ENCODE measurements around the gene TAF4. TPM values are rescaled to one million over a fixed set of nuclear protein-coding genes. Genes with fewer than 3 reads are reported as not detected.

The TAF4 gene
- total and polyA plus RNA-seq, 2 donors from 2014 or later: 3.7 to 18.4 TPM

DNA sequence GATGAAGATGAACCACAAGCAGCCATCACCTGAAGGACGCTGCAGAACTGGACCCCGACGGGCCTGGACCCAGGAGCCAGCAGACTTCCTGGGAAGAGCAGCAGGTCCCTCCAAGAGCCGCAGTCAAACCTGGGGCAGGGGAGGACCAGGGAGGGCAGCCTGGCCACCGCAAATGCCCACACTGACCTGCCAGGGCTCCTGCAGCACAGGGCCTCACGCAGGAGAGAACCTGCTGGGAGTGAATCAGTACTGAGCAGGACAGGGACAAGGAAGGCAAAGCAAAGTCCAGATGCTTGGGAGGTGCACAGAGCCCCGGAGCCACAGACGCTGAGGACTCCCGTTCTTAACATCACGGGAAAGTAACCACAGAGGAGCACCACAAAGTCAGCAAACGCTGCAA is 75.2 kb downstream of the TAF4 start:
- Histone ChIP-seq H3K27ac (ENCODE audit: low read depth in 2 of 2, low read length in 2 of 2) (no peak overlapping the region), H3K4me3 (ENCODE audit: low read length in 3 of 3) (no peak overlapping the region), H3K9me3 (ENCODE audit: control insufficient read depth in 2 of 3, insufficient read depth in 1 of 3, low read length in 3 of 3) (peaks cover 2 to 8% (median 3%) of the 10 kb centered on the region in 3 donors), H3K9ac (ENCODE audit: low read length in 3 of 3) (no peak overlapping the region), H3K36me3 (ENCODE audit: control insufficient read depth in 2 of 3, insufficient read depth in 3 of 3, low read length in 3 of 3) (peaks cover 2 to 53% (median 37%) of the 10 kb centered on the region in 3 donors), H3K27me3 (ENCODE audit: control insufficient read depth, insufficient read depth, low read length) (no peaks in the 10 kb centered on the region), H3K4me1 (ENCODE audit: control insufficient read depth in 2 of 3, insufficient read depth in 2 of 3, low read depth in 1 of 3, low read length in 3 of 3) (no peaks in the 10 kb centered on the region)
- no peak for TF ChIP-seq CTCF (IDR thresholded peaks at IDR 0.05; ENCODE audit: borderline replicate concordance, extremely low read depth, insufficient read depth)
- intact Hi-C loops (cut with DNase I): no loop called here
- no peak for FAIRE-seq
- DNase-seq: peak in 1 of 5 donors; percentile 56

GRCh38 chr20:61989741-61990140 is 75.9 kb downstream of the TAF4 start:
- H3K27me3 ChIP-seq (ENCODE audit: control insufficient read depth, insufficient read depth, low read length): no peaks in the 10 kb centered on the region
- TF ChIP-seq CTCF (IDR thresholded peaks at IDR 0.05; ENCODE audit: borderline replicate concordance, extremely low read depth, insufficient read depth): no peak
- intact Hi-C loops (cut with DNase I): no loop called here
- no peak for FAIRE-seq
- H3K9ac ChIP-seq (ENCODE audit: low read length in 3 of 3): no peak overlapping the region
- H3K9me3 ChIP-seq (ENCODE audit: control insufficient read depth in 2 of 3, insufficient read depth in 1 of 3, low read length in 3 of 3): peaks cover 2 to 8% (median 3%) of the 10 kb centered on the region in 3 donors
- no peak overlapping the region for H3K27ac ChIP-seq (ENCODE audit: low read depth in 2 of 2, low read length in 2 of 2)
- H3K36me3 ChIP-seq (ENCODE audit: control insufficient read depth in 2 of 3, insufficient read depth in 3 of 3, low read length in 3 of 3): peaks cover 2 to 52% (median 32%) of the 10 kb centered on the region in 3 donors
- H3K4me3 ChIP-seq (ENCODE audit: low read length in 3 of 3): no peak overlapping the region
- peak in 1 of 5 donors; percentile 25 for DNase-seq
- no peaks in the 10 kb centered on the region for H3K4me1 ChIP-seq (ENCODE audit: control insufficient read depth in 2 of 3, insufficient read depth in 2 of 3, low read depth in 1 of 3, low read length in 3 of 3)

DNA sequence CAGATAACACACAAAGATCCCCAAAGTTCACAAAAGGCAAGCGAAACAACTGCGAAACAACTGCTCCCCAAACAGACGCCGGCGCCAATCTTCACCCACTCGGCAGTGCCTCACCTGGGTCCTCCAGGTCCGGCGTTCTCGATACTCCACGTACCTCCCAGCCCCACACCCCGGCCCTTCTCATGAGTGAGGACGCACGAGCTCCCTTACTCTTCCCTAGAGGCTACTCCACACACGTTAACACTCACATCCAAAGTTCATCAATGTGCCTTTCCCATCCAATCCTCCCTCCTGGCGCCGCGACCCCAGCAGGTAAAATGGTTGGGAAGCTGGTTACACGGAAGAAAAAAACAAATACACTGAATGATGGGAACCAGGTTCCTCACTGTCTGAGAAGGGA is 77.0 kb downstream of the TAF4 start:
- FAIRE-seq (no peak), DNase-seq (no peak)
- Histone ChIP-seq H3K9me3 (ENCODE audit: control insufficient read depth in 2 of 3, insufficient read depth in 1 of 3, low read length in 3 of 3) (peaks cover 2 to 8% (median 3%) of the 10 kb centered on the region in 3 donors), H3K27ac (ENCODE audit: low read depth in 2 of 2, low read length in 2 of 2) (no peak overlapping the region), H3K27me3 (ENCODE audit: control insufficient read depth, insufficient read depth, low read length) (no peaks in the 10 kb centered on the region), H3K4me1 (ENCODE audit: control insufficient read depth in 2 of 3, insufficient read depth in 2 of 3, low read depth in 1 of 3, low read length in 3 of 3) (no peaks in the 10 kb centered on the region), H3K36me3 (ENCODE audit: control insufficient read depth in 2 of 3, insufficient read depth in 3 of 3, low read length in 3 of 3) (peaks cover 2 to 43% (median 34%) of the 10 kb centered on the region in 3 donors), H3K4me3 (ENCODE audit: low read length in 3 of 3) (no peak overlapping the region), H3K9ac (ENCODE audit: low read length in 3 of 3) (no peak overlapping the region)
- TF ChIP-seq CTCF (IDR thresholded peaks at IDR 0.05; ENCODE audit: borderline replicate concordance, extremely low read depth, insufficient read depth): no peak
- intact Hi-C loops (cut with DNase I): no loop called here

DNA sequence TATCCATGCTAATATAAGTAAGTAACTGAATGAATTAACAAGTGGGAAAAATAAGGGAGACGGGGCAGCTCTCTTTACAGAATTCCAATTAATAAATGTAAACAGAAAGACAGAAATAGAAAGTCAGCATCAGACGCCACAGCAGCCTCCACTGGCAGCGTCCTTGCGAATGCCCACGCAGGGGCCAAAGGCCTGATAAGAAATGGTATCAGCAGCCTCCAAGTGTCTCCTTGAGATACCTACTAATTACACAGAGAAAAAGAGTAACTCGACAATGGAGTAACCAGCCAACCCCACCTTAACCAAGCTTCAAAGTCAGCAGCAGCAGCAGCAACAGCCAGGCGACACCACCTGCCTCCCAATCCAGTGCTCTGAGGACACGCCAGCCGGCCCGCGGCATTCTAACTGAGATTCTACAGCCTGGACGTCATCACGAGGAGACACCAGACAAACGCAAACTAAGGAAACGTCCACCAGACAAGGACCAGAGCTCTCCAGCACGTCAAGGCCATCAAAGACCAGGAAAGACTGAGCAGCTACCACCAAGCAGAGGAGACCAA is 78.8 kb downstream of the TAF4 start:
- DNase-seq: peak in 1 of 5 donors; percentile 35
- no peaks in the 10 kb centered on the region for H3K27me3 ChIP-seq (ENCODE audit: control insufficient read depth, insufficient read depth, low read length)
- intact Hi-C loops (cut with DNase I): no loop called here
- no peak overlapping the region for H3K27ac ChIP-seq (ENCODE audit: low read depth in 2 of 2, low read length in 2 of 2)
- no peak overlapping the region for H3K4me3 ChIP-seq (ENCODE audit: low read length in 3 of 3)
- H3K4me1 ChIP-seq (ENCODE audit: control insufficient read depth in 2 of 3, insufficient read depth in 2 of 3, low read depth in 1 of 3, low read length in 3 of 3): no peaks in the 10 kb centered on the region
- peaks cover 0 to 30% (median 22%) of the 10 kb centered on the region in 3 donors for H3K36me3 ChIP-seq (ENCODE audit: control insufficient read depth in 2 of 3, insufficient read depth in 3 of 3, low read length in 3 of 3)
- H3K9me3 ChIP-seq (ENCODE audit: control insufficient read depth in 2 of 3, insufficient read depth in 1 of 3, low read length in 3 of 3): peaks cover under 1 to 6% (median 2%) of the 10 kb centered on the region in 3 donors
- FAIRE-seq: no peak
- no peak for TF ChIP-seq CTCF (IDR thresholded peaks at IDR 0.05; ENCODE audit: borderline replicate concordance, extremely low read depth, insufficient read depth)
- H3K9ac ChIP-seq (ENCODE audit: low read length in 3 of 3): no peak overlapping the region

Data from kidney (tissue), 14 donors.